NK-92 (cell line): ENCODE measurements around the gene EIF2A.

Experiments used
- DNase-seq: peaks from one replicate; lab custom pipeline; 2025; ENCODE audit not compliant: unreplicated experiment; lab: John Stamatoyannopoulos, UW

EIF2A gene

GRCh38 chr3:150543128-150543527 is 3.5 kb upstream of the EIF2A start:
- no peak for DNase-seq

GRCh38 chr3:150543531-150543930 is 3.1 kb upstream of the EIF2A start:
- DNase-seq, result no peak

GRCh38 chr3:150544041-150544440 is 2.5 kb upstream of the EIF2A start:
- no peak for DNase-seq

- no peak for DNase-seq
Measured at GRCh38 chr3:150544726-150545125, 1.9 kb upstream of the EIF2A start.

- no peak for DNase-seq
Measured at GRCh38 chr3:150545419-150546225, 965 bp upstream of the EIF2A start.

GRCh38 chr3:150547045-150547741 is 606 bp downstream of the EIF2A start:
- no peak for DNase-seq

GRCh38 chr3:150555859-150556436 is 9.4 kb downstream of the EIF2A start:
- DNase-seq, result no peak

GRCh38 chr3:150556792-150557191 is 10.2 kb downstream of the EIF2A start:
- no peak for DNase-seq

- DNase-seq, result no peak
Measured at GRCh38 chr3:150557725-150558124, 11.1 kb downstream of the EIF2A start.

GRCh38 chr3:150564243-150564642 is 17.7 kb downstream of the EIF2A start:
- no peak for DNase-seq

GRCh38 chr3:150567328-150567727 is 20.7 kb downstream of the EIF2A start:
- DNase-seq, result no peak

GRCh38 chr3:150577855-150578254 is 31.3 kb downstream of the EIF2A start:
- DNase-seq, result no peak

GRCh38 chr3:150581174-150581573 is 34.6 kb downstream of the EIF2A start:
- no peak for DNase-seq

GRCh38 chr3:150582620-150583019 is 36.0 kb downstream of the EIF2A start:
- no peak for DNase-seq

- DNase-seq, result no peak
Measured at GRCh38 chr3:150583028-150583427, 36.4 kb downstream of the EIF2A start.

- no peak for DNase-seq
Measured at GRCh38 chr3:150588027-150588830, 41.6 kb downstream of the EIF2A start.

GRCh38 chr3:150589759-150590158 is 43.2 kb downstream of the EIF2A start:
- no peak for DNase-seq

GRCh38 chr3:150594150-150594549 is 47.6 kb downstream of the EIF2A start:
- DNase-seq, result no peak

- no peak for DNase-seq
Measured at GRCh38 chr3:150597646-150598045, 51.1 kb downstream of the EIF2A start.

GRCh38 chr3:150599611-150600297 is 53.2 kb downstream of the EIF2A start:
- DNase-seq, result no peak
